Liver (tissue), 9 donors: ENCODE results near the gene LARGE1. TPM values are rescaled to one million over a fixed set of nuclear protein-coding genes. Genes with fewer than 3 reads are reported as not detected.

Source experiments
- DNase-seq: peaks from one replicate; pipeline ENCODE4 v3.0.0-alpha.2; 2017; ENCODE audit warnings: low spot score
- H3K27ac ChIP-seq, 2 donors: one replicate each; pipeline ENCODE4 v1.7.0; 2013; ENCODE audit warnings: inconsistent platforms in 2 of 2, low read length in 2 of 2, control low read depth in 1 of 2, low read depth in 1 of 2, mild to moderate bottlenecking in 1 of 2
- H3K27me3 ChIP-seq, 4 donors: one replicate each; pipeline versions ENCODE4 v1.6.1 to v1.7.0; 2013; ENCODE audit warnings: low read length in 3 of 4, inconsistent platforms in 1 of 4, mild to moderate bottlenecking in 1 of 4, moderate library complexity in 1 of 4; ENCODE audit not compliant: control insufficient read depth in 4 of 4, insufficient read depth in 4 of 4
- H3K36me3 ChIP-seq, 4 donors: one replicate each; pipeline versions ENCODE4 v1.6.1 to v1.7.0; 2013; ENCODE audit warnings: low read length in 3 of 4, mild to moderate bottlenecking in 3 of 4, low read depth in 1 of 4, moderate library complexity in 1 of 4; ENCODE audit not compliant: control insufficient read depth in 4 of 4, insufficient read depth in 3 of 4
- H3K4me1 ChIP-seq, 4 donors: one replicate each; pipeline versions ENCODE4 v1.6.1 to v1.7.0; 2013; ENCODE audit warnings: low read length in 3 of 4, mild to moderate bottlenecking in 3 of 4, moderate library complexity in 1 of 4; ENCODE audit not compliant: control insufficient read depth in 4 of 4, insufficient read depth in 4 of 4
- H3K4me3 ChIP-seq, 3 donors: one replicate each; pipeline versions ENCODE4 v1.6.1 to v1.7.0; 2013; ENCODE audit warnings: low read length in 3 of 3, control low read depth in 1 of 3, low read depth in 1 of 3, mild to moderate bottlenecking in 1 of 3
- H3K9ac ChIP-seq, 2 donors: one replicate each; pipeline ENCODE4 v1.7.0; 2013; ENCODE audit warnings: low read length in 2 of 2, mild to moderate bottlenecking in 2 of 2, moderate library complexity in 2 of 2, control low read depth in 1 of 2, low read depth in 1 of 2
- H3K9me3 ChIP-seq, 4 donors: one replicate each; pipeline versions ENCODE4 v1.6.1 to v1.7.0; 2013; ENCODE audit warnings: low read length in 3 of 4; ENCODE audit not compliant: control insufficient read depth in 4 of 4
- ATF3 ChIP-seq: IDR thresholded peaks from 2 replicates; pipeline ENCODE4 v1.6.1; 2016; ENCODE audit warnings: antibody characterized with exemption
- CTCF ChIP-seq: fragments of 150-350 bp; IDR thresholded peaks from 2 replicates; pipeline ENCODE4 v1.5.1; 2017; ENCODE audit warnings: improper control_type of control experiment, low read depth, low read length; ENCODE audit not compliant: missing input control
- EGR1 ChIP-seq, 2 donors: IDR thresholded peaks; 2 replicates each; pipeline ENCODE4 v1.6.1; 2016 to 2018; ENCODE audit warnings: antibody characterized with exemption in 2 of 2, low read depth in 2 of 2
- FOXA1 ChIP-seq: IDR thresholded peaks from 2 replicates; pipeline ENCODE4 v1.6.1; 2016; ENCODE audit warnings: antibody characterized with exemption
- FOXA2 ChIP-seq: IDR thresholded peaks from 2 replicates; pipeline ENCODE4 v1.6.1; 2016; ENCODE audit warnings: antibody characterized with exemption
- GABPA ChIP-seq, 2 donors: IDR thresholded peaks in 1 of 2; conservative IDR thresholded peaks in 1 of 2; 2 replicates each; pipeline ENCODE4 v1.6.1; 2016; ENCODE audit warnings: antibody characterized with exemption in 2 of 2, mild to moderate bottlenecking in 1 of 2, moderate library complexity in 1 of 2
- HNF4A ChIP-seq, 2 donors: conservative IDR thresholded peaks; 2 replicates each; pipeline ENCODE4 v1.6.1; 2016; ENCODE audit warnings: antibody characterized with exemption in 2 of 2, mild to moderate bottlenecking in 2 of 2
- HNF4G ChIP-seq: IDR thresholded peaks from 2 replicates; pipeline ENCODE4 v1.6.1; 2016; ENCODE audit warnings: antibody characterized with exemption
- JUND ChIP-seq, 2 donors: IDR thresholded peaks; 2 replicates each; pipeline ENCODE4 v1.6.1; 2016; ENCODE audit warnings: antibody characterized with exemption in 2 of 2
- MAX ChIP-seq: IDR thresholded peaks from 2 replicates; pipeline ENCODE4 v1.6.1; 2016; ENCODE audit warnings: antibody characterized with exemption
- NR2F2 ChIP-seq: IDR thresholded peaks from 2 replicates; pipeline ENCODE4 v1.6.1; 2016; ENCODE audit warnings: antibody characterized with exemption
- REST ChIP-seq: IDR thresholded peaks from 2 replicates; pipeline ENCODE4 v1.6.1; 2016; ENCODE audit warnings: antibody characterized with exemption, mild to moderate bottlenecking
- RXRA ChIP-seq, 2 donors: IDR thresholded peaks; 2 replicates each; pipeline ENCODE4 v1.6.1; 2017 to 2018; ENCODE audit warnings: antibody characterized with exemption in 2 of 2, mild to moderate bottlenecking in 1 of 2
- SP1 ChIP-seq: IDR thresholded peaks from 2 replicates; pipeline ENCODE4 v1.6.1; 2018; ENCODE audit warnings: antibody characterized with exemption, mild to moderate bottlenecking
- TAF1 ChIP-seq: conservative IDR thresholded peaks from 2 replicates; pipeline ENCODE4 v1.6.1; 2016; ENCODE audit warnings: antibody characterized with exemption, mild to moderate bottlenecking
- YY1 ChIP-seq: IDR thresholded peaks from 2 replicates; pipeline ENCODE4 v1.6.1; 2016; ENCODE audit warnings: antibody characterized with exemption, mild to moderate bottlenecking
- WGBS: extraction: QIAGEN DNeasy Blood & Tissue Kit; methylation state at CpG from one replicate; pipeline ENCODE4 v1.1.7; 2013; 5-methylcytosine and 5-hydroxymethylcytosine counted together
- polyA plus RNA-seq, 2 donors: library from polyadenylated mRNA; stranded (reverse) in 1 of 2; unstranded in 1 of 2; fragments of 200-250 nt in 1 of 2; fragments of >200 nt in 1 of 2; fragmentation: Nextera tagmentation in 1 of 2; extraction: Ambion mirVana in 1 of 2; gene quantifications; one replicate each; pipeline versions ENCODE4 v1.2.1 to v1.2.3, GENCODE V29; 2013 to 2015
- total RNA-seq, 2 donors: library from RNA; depleted of rRNA; stranded (reverse); fragments of >200 nt; gene quantifications; one replicate each; pipeline ENCODE4 v1.2.3, GENCODE V29; 2014
- donor health status: healthy.
- donor health status: healthy.
- donor health status: healthy.
- donor health status: healthy.
- donor health status: healthy.

LARGE1 gene
- total and polyA plus RNA-seq, 4 donors = 2.3 to 14.1 (median 5.7) TPM

- no peak for TF ChIP-seq FOXA2
- no peak for TF ChIP-seq HNF4G
- no peak for TF ChIP-seq FOXA1
- no peak for TF ChIP-seq GABPA (IDR thresholded peaks at IDR 0.05 in 1 of 2, conservative IDR thresholded peaks at IDR 0.05 in 1 of 2)
- TF ChIP-seq EGR1 (IDR thresholded peaks at IDR 0.05; ENCODE audit: low read depth in 2 of 2) = no peak
- TF ChIP-seq TAF1 = no peak
- no peak for TF ChIP-seq HNF4A (conservative IDR thresholded peaks at IDR 0.05)
- no peak for TF ChIP-seq YY1
- Histone ChIP-seq H3K4me1 (peaks cover 3 to 28% (median 12%) of the 10 kb centered on the region in 4 donors), H3K9ac (no peak overlapping the region), H3K27me3 (no peaks in the 10 kb centered on the region), H3K9me3 (no peaks in the 10 kb centered on the region), H3K4me3 (no peak overlapping the region), H3K36me3 (no peaks in the 10 kb centered on the region), H3K27ac (no peak overlapping the region)
- WGBS = 87% methylated on average over 12 of the region's 12 CpGs
- DNase-seq = no peak
Measured at GRCh38 chr22:33896575-33897447, 23.5 kb downstream of the LARGE1 start.

- TF ChIP-seq CTCF (no peak), HNF4G (no peak), SP1 (no peak), NR2F2 (no peak), ATF3 (no peak)
- H3K9me3 ChIP-seq = no peaks in the 10 kb centered on the region
- H3K4me1 ChIP-seq = peaks cover 3 to 28% (median 12%) of the 10 kb centered on the region in 4 donors
- no peaks in the 10 kb centered on the region for H3K36me3 ChIP-seq
- WGBS = 94% methylated on average over 3 of the region's 3 CpGs
- H3K27ac ChIP-seq = no peak overlapping the region
- no peak overlapping the region for H3K4me3 ChIP-seq
- no peak overlapping the region for H3K9ac ChIP-seq
- H3K27me3 ChIP-seq = no peaks in the 10 kb centered on the region
- DNase-seq = no peak
Measured at GRCh38 chr22:33896154-33896553, 24.1 kb downstream of the LARGE1 start.

GRCh38 chr22:33895444-33895843 lies 24.8 kb downstream of the LARGE1 start:
- DNase-seq = no peak
- no peak overlapping the region for H3K27ac ChIP-seq
- WGBS = 94% methylated on average over 2 of the region's 2 CpGs
- H3K9ac ChIP-seq = no peak overlapping the region
- no peaks in the 10 kb centered on the region for H3K9me3 ChIP-seq
- H3K4me1 ChIP-seq = peaks cover 3 to 28% (median 12%) of the 10 kb centered on the region in 4 donors
- no peak overlapping the region for H3K4me3 ChIP-seq
- no peaks in the 10 kb centered on the region for H3K27me3 ChIP-seq
- no peaks in the 10 kb centered on the region for H3K36me3 ChIP-seq
- TF ChIP-seq EGR1 (IDR thresholded peaks at IDR 0.05; ENCODE audit: low read depth in 2 of 2) (no peak), HNF4A (conservative IDR thresholded peaks at IDR 0.05) (no peak), HNF4G (no peak), CTCF (no peak), RXRA (IDR thresholded peaks at IDR 0.05) (no peak), MAX (no peak), NR2F2 (no peak), FOXA2 (no peak), JUND (IDR thresholded peaks at IDR 0.05) (no peak), GABPA (IDR thresholded peaks at IDR 0.05 in 1 of 2, conservative IDR thresholded peaks at IDR 0.05 in 1 of 2) (no peak), REST (no peak)
